LNCAP (cell line): ENCODE data around the gene RUSF1.

Source experiments
- TF ChIP-seq, protein P1 (sequence below): fragments of 450-650 bp; IDR thresholded peaks from 2 replicates; pipeline ENCODE4 v1.5.1; 2017; ENCODE audit warnings: mild to moderate bottlenecking

RUSF1 gene

DNA sequence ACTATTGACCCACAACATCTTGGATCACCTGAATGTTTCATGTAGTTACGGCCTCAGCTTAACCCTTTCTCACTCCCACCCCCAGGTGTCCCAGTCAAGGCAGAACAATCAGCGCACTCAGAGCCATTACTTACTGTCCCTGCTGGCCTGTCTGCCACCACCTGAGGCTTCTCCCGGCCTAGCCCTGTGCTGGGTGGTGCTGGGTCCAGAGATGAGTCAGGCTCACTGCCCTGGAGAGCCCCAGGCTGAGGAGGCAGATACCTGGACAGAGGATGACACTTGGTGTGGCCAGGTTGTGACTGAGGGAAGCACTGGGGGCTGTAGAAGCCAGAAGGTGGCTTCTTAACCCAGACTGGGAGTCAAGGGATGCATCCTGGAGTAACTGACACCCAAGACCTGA lies 29.2 kb downstream of the RUSF1 start:
- TF ChIP-seq, protein P1, sequence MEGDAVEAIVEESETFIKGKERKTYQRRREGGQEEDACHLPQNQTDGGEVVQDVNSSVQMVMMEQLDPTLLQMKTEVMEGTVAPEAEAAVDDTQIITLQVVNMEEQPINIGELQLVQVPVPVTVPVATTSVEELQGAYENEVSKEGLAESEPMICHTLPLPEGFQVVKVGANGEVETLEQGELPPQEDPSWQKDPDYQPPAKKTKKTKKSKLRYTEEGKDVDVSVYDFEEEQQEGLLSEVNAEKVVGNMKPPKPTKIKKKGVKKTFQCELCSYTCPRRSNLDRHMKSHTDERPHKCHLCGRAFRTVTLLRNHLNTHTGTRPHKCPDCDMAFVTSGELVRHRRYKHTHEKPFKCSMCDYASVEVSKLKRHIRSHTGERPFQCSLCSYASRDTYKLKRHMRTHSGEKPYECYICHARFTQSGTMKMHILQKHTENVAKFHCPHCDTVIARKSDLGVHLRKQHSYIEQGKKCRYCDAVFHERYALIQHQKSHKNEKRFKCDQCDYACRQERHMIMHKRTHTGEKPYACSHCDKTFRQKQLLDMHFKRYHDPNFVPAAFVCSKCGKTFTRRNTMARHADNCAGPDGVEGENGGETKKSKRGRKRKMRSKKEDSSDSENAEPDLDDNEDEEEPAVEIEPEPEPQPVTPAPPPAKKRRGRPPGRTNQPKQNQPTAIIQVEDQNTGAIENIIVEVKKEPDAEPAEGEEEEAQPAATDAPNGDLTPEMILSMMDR: no peak

DNA sequence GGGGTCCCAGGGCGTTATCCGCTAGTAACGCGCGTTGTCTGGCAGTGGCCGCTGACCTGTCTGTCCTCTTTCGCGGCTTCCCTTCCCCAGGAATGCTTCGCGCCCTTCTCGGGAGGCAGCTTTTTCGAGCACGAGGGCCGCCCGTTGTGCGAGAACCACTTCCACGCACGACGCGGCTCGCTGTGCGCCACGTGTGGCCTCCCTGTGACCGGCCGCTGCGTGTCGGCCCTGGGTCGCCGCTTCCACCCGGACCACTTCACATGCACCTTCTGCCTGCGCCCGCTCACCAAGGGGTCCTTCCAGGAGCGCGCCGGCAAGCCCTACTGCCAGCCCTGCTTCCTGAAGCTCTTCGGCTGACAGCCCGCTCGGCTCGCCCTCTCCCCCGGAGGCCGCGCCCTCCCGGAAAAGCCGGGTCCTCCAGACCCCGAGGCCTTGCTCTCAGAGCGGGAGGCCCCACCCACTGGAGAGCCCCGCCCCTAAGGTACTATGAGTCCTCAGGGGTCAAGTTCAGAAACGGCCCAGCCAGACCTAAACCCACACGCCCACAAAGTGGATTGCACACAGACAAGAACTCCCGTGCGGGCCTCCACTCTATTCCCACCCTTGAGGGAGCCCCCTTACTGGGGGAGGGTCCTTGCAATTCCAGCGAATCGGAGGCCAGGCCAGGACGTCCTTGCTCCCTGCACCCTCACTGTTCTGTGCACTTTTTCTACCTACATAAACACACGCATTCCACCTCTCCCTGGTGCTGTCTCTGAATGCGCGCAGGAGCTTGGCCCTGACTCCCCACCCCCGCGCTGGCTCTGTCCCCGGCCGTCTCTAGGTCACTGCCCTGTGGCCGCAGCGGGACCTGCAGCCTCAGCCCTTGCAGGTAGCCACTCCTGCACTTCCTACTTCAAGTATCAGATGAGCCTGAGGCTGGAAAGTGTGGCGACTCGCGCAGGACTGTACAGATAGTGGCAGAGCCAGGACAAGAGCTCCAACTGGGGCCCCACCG lies 30.7 kb downstream of the RUSF1 start:
- TF ChIP-seq, protein P1: no peak; the same call in 1 of the 2 replicates

DNA sequence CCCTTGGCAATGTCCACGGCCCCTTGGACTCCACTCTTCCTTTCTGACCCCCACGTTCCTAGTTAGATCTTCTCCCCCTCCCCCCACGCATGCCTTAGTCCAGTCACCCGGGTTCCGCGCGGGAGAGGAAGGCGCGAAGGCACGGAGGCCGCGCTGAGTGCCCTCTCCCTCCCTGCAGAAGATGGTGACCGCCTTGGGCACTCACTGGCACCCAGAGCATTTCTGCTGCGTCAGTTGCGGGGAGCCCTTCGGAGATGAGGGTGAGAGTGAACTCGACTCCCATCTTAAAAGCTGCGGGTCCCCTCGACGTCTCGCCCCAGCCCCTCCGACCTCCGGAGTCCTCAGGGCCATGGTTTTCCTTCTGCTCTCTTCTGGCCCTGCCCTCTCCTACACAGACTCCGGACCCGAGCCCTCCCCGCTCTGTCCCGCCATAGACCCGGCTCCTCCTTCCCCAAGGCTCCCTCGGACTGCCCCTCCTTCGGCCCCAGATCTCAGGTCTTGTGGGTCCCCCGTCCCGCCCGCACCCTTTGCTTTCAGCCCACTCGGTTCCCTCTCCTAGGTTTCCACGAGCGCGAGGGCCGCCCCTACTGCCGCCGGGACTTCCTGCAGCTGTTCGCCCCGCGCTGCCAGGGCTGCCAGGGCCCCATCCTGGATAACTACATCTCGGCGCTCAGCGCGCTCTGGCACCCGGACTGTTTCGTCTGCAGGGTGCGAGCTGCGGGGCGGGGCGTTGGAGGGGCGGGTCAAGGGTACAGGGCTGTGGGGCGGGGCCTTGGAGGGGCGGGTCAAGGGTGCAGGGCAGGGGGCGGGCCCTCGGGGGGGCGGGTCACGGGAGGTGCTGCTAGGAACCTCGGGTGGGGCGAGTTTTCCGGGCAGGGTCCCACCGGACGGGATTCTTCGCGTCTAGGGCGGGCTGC lies 31.6 kb downstream of the RUSF1 start:
- TF ChIP-seq, protein P1: no peak

DNA sequence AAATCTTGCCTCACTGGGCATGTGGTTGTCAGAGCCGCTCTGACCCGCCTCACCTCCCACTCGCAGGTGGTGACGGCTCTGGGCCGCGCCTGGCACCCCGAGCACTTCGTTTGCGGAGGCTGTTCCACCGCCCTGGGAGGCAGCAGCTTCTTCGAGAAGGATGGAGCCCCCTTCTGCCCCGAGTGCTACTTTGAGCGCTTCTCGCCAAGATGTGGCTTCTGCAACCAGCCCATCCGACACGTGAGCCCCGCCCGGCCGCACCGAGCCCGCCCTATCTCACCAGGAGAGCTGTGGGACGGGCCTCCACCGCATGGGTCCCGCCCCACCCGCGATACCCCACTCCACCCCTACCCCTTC lies 32.3 kb downstream of the RUSF1 start:
- TF ChIP-seq, protein P1: no peak

DNA sequence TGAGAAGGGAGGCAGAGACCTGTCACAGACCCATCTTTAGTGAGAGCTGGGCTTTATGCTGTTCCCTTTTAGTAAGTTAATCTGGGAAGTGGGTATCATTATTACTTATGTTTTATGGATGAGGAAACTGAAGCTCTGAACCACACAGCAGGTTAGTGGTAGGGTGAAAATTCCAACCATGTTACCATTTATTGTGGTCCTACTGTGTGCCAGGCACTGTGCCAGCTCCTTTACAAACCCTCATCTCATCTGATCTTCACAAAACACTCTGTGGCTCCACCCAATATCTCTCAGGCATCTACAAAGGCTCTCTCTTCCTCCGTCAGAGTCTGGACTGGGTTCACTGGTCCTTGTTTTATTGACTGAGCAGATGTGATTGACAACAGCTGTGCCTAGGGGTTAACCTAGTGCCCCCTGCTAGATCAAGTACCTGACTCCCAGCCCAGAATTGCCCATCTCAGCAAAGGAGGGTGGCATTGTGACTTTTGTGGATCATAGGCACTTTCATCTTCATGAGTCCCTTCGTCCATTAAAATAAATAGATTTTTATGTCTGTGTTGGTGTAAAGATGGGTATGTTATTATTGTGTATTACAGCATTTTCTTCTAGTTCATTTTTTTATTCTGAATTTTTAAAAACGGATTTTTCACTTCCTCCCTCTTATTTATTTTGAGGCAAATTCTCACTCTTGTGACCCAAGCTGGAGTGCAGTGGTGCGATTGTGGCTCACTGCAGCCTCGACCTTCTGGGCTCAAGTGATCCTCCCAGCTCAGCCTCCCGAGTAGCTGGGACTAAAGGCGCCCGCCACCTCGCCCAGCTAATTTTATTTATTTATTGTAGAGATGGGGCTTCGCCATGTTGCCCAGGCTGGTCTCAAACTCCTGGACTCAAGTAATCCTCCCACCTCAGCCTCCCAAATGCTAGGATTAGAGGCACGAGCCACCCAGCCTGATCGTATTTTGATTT lies 33.1 kb downstream of the RUSF1 start:
- TF ChIP-seq, protein P1: no peak

DNA sequence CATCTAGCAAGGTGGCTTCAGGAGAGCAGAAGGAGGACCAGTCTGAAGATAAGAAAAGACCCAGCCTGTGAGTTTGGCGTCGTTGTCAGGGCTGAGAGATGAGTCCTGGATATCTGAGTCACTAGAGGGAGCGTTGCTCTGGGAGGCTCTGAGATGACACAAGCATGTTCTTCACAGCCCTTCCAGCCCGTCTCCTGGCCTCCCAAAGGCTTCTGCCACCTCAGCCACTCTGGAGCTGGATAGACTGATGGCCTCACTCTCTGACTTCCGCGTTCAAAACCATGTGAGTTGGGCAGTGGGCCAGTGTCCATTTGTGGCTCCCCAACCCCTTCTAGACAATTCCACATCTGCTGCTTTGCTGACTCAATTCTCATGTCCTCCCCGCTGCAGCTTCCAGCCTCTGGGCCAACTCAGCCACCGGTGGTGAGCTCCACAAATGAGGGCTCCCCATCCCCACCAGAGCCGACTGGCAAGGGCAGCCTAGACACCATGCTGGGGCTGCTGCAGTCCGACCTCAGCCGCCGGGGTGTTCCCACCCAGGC lies 33.9 kb downstream of the RUSF1 start:
- TF ChIP-seq, protein P1: no peak
